IMR-90 (cell line): ENCODE data around the gene SLIT1. TPM values are rescaled to one million over a fixed set of nuclear protein-coding genes. Genes with fewer than 3 reads are reported as not detected.

Source experiments
- ATAC-seq: fragments of 200-7000 bp; cut with Tn5 transposase; 2 replicates; pipeline ENCODE4 v1.9.1; 2020; ENCODE audit warnings: low read depth, mild to moderate bottlenecking, moderate library complexity
- BruUV-seq: library from RNA; stranded (reverse); fragments of 400-500 nt; replicated peaks from 2 replicates; lab custom pipeline; 2021; lab: Mats Ljungman, UMichigan
- CTCF ChIA-PET: fragments of 300-600 bp; formaldehyde crosslinking; extraction: SDS; loops from one replicate; lab custom pipeline; 2021; ENCODE audit warnings: antibody characterized with exemption; lab: Yijun Ruan, JAX
- POLR2A ChIA-PET: fragments of 300-600 bp; sonication (Branson Sonifier 250); formaldehyde crosslinking; loops from one replicate; lab custom pipeline; 2022; ENCODE audit warnings: antibody characterized with exemption; ENCODE audit not compliant: unreplicated experiment; lab: Charles Lee
- DNase-seq: peaks from one replicate; pipeline ENCODE4 v3.0.0; 2013
- H2AFZ ChIP-seq: replicated peaks from 2 replicates; pipeline ENCODE3; 2013; ENCODE audit warnings: low read length, mild to moderate bottlenecking; ENCODE audit not compliant: poor library complexity
- H2AK5ac ChIP-seq: 2 replicates; pipeline ENCODE4 v1.6.1; 2013; ENCODE audit warnings: low read depth, low read length, inconsistent platforms
- H2AK9ac ChIP-seq: replicated peaks from 2 replicates; pipeline ENCODE3; 2013; ENCODE audit warnings: mild to moderate bottlenecking, low read depth, low read length, moderate library complexity; ENCODE audit not compliant: poor library complexity
- H2BK120ac ChIP-seq: 2 replicates; pipeline ENCODE4 v1.6.1; 2013; ENCODE audit warnings: low read depth, low read length, inconsistent platforms
- H2BK15ac ChIP-seq: 3 replicates; pipeline ENCODE4 v1.6.1; 2013; ENCODE audit warnings: low read depth, low read length, inconsistent platforms
- H2BK20ac ChIP-seq: 2 replicates; pipeline ENCODE4 v1.6.1; 2013; ENCODE audit warnings: low read depth, mild to moderate bottlenecking, inconsistent platforms, low read length, moderate library complexity
- H2BK5ac ChIP-seq: 2 replicates; pipeline ENCODE4 v1.6.1; 2013; ENCODE audit warnings: mild to moderate bottlenecking, low read depth, low read length, inconsistent platforms; ENCODE audit not compliant: poor library complexity, severe bottlenecking
- H3K14ac ChIP-seq: replicated peaks from 2 replicates; pipeline ENCODE4 v1.6.1; 2013; ENCODE audit warnings: low read depth, low read length, inconsistent platforms
- H3K18ac ChIP-seq: 2 replicates; pipeline ENCODE4 v1.6.1; 2013; ENCODE audit warnings: low read depth, low read length, control low read depth
- H3K23ac ChIP-seq: 2 replicates; pipeline ENCODE4 v1.6.1; 2013; ENCODE audit warnings: low read depth, low read length, inconsistent platforms
- H3K27ac ChIP-seq: 2 replicates; pipeline ENCODE4 v1.5.1; 2013; ENCODE audit warnings: mild to moderate bottlenecking, control low read depth, low read length; ENCODE audit not compliant: insufficient read depth
- H3K27me3 ChIP-seq: 2 replicates; pipeline ENCODE4 v1.6.1; 2013; ENCODE audit warnings: low read length; ENCODE audit not compliant: control insufficient read depth, insufficient read depth
- H3K36me3 ChIP-seq: 2 replicates; pipeline ENCODE4 v1.6.1; 2013; ENCODE audit warnings: low read length, mixed read lengths; ENCODE audit not compliant: control insufficient read depth, insufficient read depth
- H3K4ac ChIP-seq: 2 replicates; pipeline ENCODE4 v1.6.1; 2013; ENCODE audit warnings: low read depth, low read length, inconsistent platforms
- H3K4me1 ChIP-seq: 2 replicates; pipeline ENCODE4 v1.6.1; 2013; ENCODE audit warnings: low read length, mixed read lengths; ENCODE audit not compliant: control insufficient read depth, insufficient read depth
- H3K4me2 ChIP-seq: 2 replicates; pipeline ENCODE4 v1.6.1; 2013; ENCODE audit warnings: low read depth, mild to moderate bottlenecking, control low read depth, low read length, moderate library complexity
- H3K4me3 ChIP-seq: 2 replicates; pipeline ENCODE4 v1.5.1; 2013; ENCODE audit warnings: low read depth, mild to moderate bottlenecking, control low read depth, low read length, moderate library complexity; ENCODE audit not compliant: insufficient read depth
- H3K56ac ChIP-seq: 2 replicates; pipeline ENCODE4 v1.6.1; 2013; ENCODE audit warnings: low read length, inconsistent platforms; ENCODE audit not compliant: insufficient read depth; ENCODE audit errors: extremely low read depth
- H3K79me1 ChIP-seq, 2 experiments: 2 replicates each; pipeline ENCODE4 v1.6.1; 2013; ENCODE audit warnings: low read length in 2 of 2, inconsistent platforms in 1 of 2, low read depth in 1 of 2
- H3K9ac ChIP-seq: 2 replicates; pipeline ENCODE4 v1.6.1; 2013; ENCODE audit warnings: low read depth, low read length, control low read depth
- H3K9me1 ChIP-seq: 2 replicates; pipeline ENCODE4 v1.6.1; 2013; ENCODE audit warnings: low read length, inconsistent platforms; ENCODE audit not compliant: insufficient read depth
- H3K9me3 ChIP-seq: 2 replicates; pipeline ENCODE4 v1.6.1; 2013; ENCODE audit warnings: low read length; ENCODE audit not compliant: control insufficient read depth, insufficient read depth
- H4K20me1 ChIP-seq: 2 replicates; pipeline ENCODE4 v1.6.1; 2013; ENCODE audit warnings: low read length, inconsistent platforms; ENCODE audit not compliant: insufficient read depth
- H4K5ac ChIP-seq: 2 replicates; pipeline ENCODE4 v1.6.1; 2013; ENCODE audit warnings: mild to moderate bottlenecking, low read depth, low read length, control low read depth
- H4K8ac ChIP-seq, 2 experiments: 2 replicates each; pipeline ENCODE4 v1.6.1; 2013; ENCODE audit warnings: low read depth in 2 of 2, low read length in 2 of 2, control low read depth in 1 of 2, inconsistent platforms in 1 of 2
- H4K91ac ChIP-seq: 2 replicates; pipeline ENCODE4 v1.6.1; 2013; ENCODE audit warnings: low read depth, low read length, inconsistent platforms; ENCODE audit not compliant: insufficient read depth
- BHLHE40 ChIP-seq: fragments of 150-350 bp; IDR thresholded peaks from 2 replicates; pipeline ENCODE4 v1.6.1; 2016; ENCODE audit warnings: mild to moderate bottlenecking, low read depth, low read length
- CHD1 ChIP-seq: IDR thresholded peaks from 2 replicates; pipeline ENCODE4 v1.6.1; 2012; ENCODE audit warnings: low read depth, low read length, improper control_type of control experiment
- FOS ChIP-seq: fragments of 150-350 bp; IDR thresholded peaks from 2 replicates; pipeline ENCODE4 v1.6.1; 2016; ENCODE audit warnings: low read depth, low read length
- MAZ ChIP-seq: IDR thresholded peaks from 2 replicates; pipeline ENCODE4 v1.6.1; 2012; ENCODE audit warnings: low read depth, mild to moderate bottlenecking, low read length, improper control_type of control experiment, moderate library complexity, borderline replicate concordance
- MXI1 ChIP-seq: IDR thresholded peaks from 2 replicates; pipeline ENCODE4 v1.6.1; 2012; ENCODE audit warnings: low read depth, mild to moderate bottlenecking, low read length, moderate library complexity, borderline replicate concordance
- NFE2L2 ChIP-seq: fragments of 150-350 bp; IDR thresholded peaks from 2 replicates; pipeline ENCODE4 v1.6.1; 2016; ENCODE audit warnings: low read depth, mild to moderate bottlenecking, low read length
- POLR2A ChIP-seq: IDR thresholded peaks from 2 replicates; pipeline ENCODE4 v1.6.1; 2012; ENCODE audit warnings: mild to moderate bottlenecking, low read depth, low read length
- RAD21 ChIP-seq: IDR thresholded peaks from 2 replicates; pipeline ENCODE4 v1.6.1; 2012; ENCODE audit warnings: low read length, improper control_type of control experiment
- RCOR1 ChIP-seq: IDR thresholded peaks from 2 replicates; pipeline ENCODE4 v1.6.1; 2012; ENCODE audit warnings: mild to moderate bottlenecking, low read length, improper control_type of control experiment; ENCODE audit not compliant: insufficient replicate concordance
- RFX5 ChIP-seq: IDR thresholded peaks from 2 replicates; pipeline ENCODE4 v1.8.0; 2012; ENCODE audit warnings: low read depth, mild to moderate bottlenecking, low read length, moderate library complexity
- WGBS, 2 experiments: methylation state at CpG; one replicate each; pipeline versions ENCODE4 v1.1.5 to v1.1.7; 2013; ENCODE audit warnings: missing lambda C conversion rate in 2 of 2; ENCODE audit not compliant: insufficient read length in 1 of 2; ENCODE audit errors: extremely low coverage in 2 of 2; 5-methylcytosine and 5-hydroxymethylcytosine counted together
- dilution Hi-C: fragments of 300-500 bp; cut with HindIII; formaldehyde crosslinking; loops from one replicate; pipeline ENCODE4 v1.14.3; 2018; ENCODE audit warnings: low sequenced_read_pairs; ENCODE audit not compliant: unreplicated experiment
- in situ Hi-C: fragments of 300-500 bp; cut with MboI; formaldehyde crosslinking; loops from 3 replicates; pipeline ENCODE4 v1.14.3; 2019; ENCODE audit warnings: low sequenced_read_pairs, inconsistent platforms, mixed read lengths
- intact Hi-C: fragments of 100-400 bp; cut with micrococcal nuclease; formaldehyde crosslinking; loops from 2 replicates; pipeline ENCODE4 v1.10.0; 2022
- polyA plus RNA-seq, 3 experiments: library from polyadenylated mRNA; depleted of rRNA; stranded (reverse); fragments of >200 nt; gene quantifications; 2 replicates each; pipeline ENCODE4 v1.2.3, GENCODE V29; 2012; ENCODE audit warnings: low replicate concordance in 1 of 3
- total RNA-seq: library from RNA; depleted of rRNA; stranded (reverse); fragments of >200 nt; gene quantifications from 2 replicates; pipeline ENCODE4 v1.2.3, GENCODE V29; 2012
- TF ChIP-seq, protein P1 (sequence below): fragments of 150-350 bp; IDR thresholded peaks from 2 replicates; pipeline ENCODE4 v1.6.1; 2016; ENCODE audit warnings: low read depth, mild to moderate bottlenecking, low read length, moderate library complexity, borderline replicate concordance
- TF ChIP-seq, protein P2 (sequence below): conservative IDR thresholded peaks from 2 replicates; pipeline ENCODE4 v1.5.1; 2012; ENCODE audit warnings: mild to moderate bottlenecking, low read depth, low read length, improper control_type of control experiment

Gene SLIT1
- total and polyA plus RNA-seq, 2 of the 4 experiments (the other 2 are of a cell fraction): under 0.01 TPM

DNA sequence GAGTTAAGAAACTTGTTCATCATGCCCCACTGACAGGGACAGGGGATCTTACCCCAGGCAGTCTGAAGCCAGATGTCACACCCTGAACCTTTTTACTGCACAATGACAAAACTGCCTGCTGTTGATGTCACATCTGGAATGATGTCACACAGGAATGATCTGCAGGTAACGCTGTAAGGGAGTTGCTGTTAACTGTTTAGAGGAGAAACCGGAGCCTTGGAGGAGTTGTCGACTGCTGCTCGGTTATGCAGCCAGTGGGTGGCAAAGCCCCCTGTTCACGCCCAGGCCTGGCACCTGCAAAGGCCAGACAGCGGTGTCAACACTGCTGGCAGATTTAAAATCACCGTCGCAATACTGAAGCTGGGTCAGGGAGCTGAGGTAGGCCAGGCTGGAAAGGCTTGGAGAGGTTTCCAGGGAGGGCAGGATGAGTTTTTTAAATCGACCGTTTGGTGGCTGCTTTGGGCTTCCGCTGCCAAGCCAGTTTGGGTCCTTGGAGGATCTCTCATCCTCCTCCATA is 10.0 kb upstream of the SLIT1 start:
- no peaks in the 10 kb centered on the region for H3K9me1 ChIP-seq
- H2AK9ac ChIP-seq: peak overlapping the region; percentile 5
- H2AK5ac ChIP-seq: no peak overlapping the region
- no peaks in the 10 kb centered on the region for H3K79me1 ChIP-seq
- H3K27ac ChIP-seq: no peak overlapping the region
- intact Hi-C loops (no loop called here), dilution Hi-C loops (no loop called here), in situ Hi-C loops (no loop called here)
- no peak overlapping the region for H3K4ac ChIP-seq
- H4K91ac ChIP-seq: no peak overlapping the region
- peaks cover 47% of the 10 kb centered on the region for H3K27me3 ChIP-seq
- no peak overlapping the region for H2BK120ac ChIP-seq
- no peaks in the 10 kb centered on the region for H3K4me1 ChIP-seq
- no peak overlapping the region for H3K14ac ChIP-seq
- CTCF ChIA-PET: interaction anchor here (1.2 to 3.0 kb wide), 2 partner anchors 14 to 123 kb away, joined by 6 to 24 read pairs; no protein-coding TSS in a partner anchor
- H3K23ac ChIP-seq: peak overlapping the region; percentile 47; the same call in 1 of the 2 replicates
- no peaks in the 10 kb centered on the region for H3K9me3 ChIP-seq
- H3K56ac ChIP-seq: no peak overlapping the region
- H2BK5ac ChIP-seq: no peak overlapping the region
- 36% methylated on average over 6 of the region's 11 CpGs; no CpG with 5 or more reads in 1 of the 2 experiments for WGBS, 2 experiments
- ATAC-seq (no peak), DNase-seq (no peak)
- no peaks in the 10 kb centered on the region for H3K36me3 ChIP-seq
- H2BK20ac ChIP-seq: no peak overlapping the region
- H3K4me3 ChIP-seq: peak overlapping the region; percentile 47
- no peak overlapping the region for H3K18ac ChIP-seq
- TF ChIP-seq POLR2A (no peak), RCOR1 (no peak), NFE2L2 (no peak), RAD21 (no peak), BHLHE40 (no peak), MAZ (no peak), FOS (no peak), CHD1 (no peak), MXI1 (no peak), RFX5 (no peak)
- TF ChIP-seq, protein P1, sequence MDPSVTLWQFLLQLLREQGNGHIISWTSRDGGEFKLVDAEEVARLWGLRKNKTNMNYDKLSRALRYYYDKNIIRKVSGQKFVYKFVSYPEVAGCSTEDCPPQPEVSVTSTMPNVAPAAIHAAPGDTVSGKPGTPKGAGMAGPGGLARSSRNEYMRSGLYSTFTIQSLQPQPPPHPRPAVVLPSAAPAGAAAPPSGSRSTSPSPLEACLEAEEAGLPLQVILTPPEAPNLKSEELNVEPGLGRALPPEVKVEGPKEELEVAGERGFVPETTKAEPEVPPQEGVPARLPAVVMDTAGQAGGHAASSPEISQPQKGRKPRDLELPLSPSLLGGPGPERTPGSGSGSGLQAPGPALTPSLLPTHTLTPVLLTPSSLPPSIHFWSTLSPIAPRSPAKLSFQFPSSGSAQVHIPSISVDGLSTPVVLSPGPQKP: no peak
- TF ChIP-seq, protein P2, sequence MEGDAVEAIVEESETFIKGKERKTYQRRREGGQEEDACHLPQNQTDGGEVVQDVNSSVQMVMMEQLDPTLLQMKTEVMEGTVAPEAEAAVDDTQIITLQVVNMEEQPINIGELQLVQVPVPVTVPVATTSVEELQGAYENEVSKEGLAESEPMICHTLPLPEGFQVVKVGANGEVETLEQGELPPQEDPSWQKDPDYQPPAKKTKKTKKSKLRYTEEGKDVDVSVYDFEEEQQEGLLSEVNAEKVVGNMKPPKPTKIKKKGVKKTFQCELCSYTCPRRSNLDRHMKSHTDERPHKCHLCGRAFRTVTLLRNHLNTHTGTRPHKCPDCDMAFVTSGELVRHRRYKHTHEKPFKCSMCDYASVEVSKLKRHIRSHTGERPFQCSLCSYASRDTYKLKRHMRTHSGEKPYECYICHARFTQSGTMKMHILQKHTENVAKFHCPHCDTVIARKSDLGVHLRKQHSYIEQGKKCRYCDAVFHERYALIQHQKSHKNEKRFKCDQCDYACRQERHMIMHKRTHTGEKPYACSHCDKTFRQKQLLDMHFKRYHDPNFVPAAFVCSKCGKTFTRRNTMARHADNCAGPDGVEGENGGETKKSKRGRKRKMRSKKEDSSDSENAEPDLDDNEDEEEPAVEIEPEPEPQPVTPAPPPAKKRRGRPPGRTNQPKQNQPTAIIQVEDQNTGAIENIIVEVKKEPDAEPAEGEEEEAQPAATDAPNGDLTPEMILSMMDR: no peak
- peak overlapping the region; percentile 97 for H2AFZ ChIP-seq
- no peak overlapping the region for H2BK15ac ChIP-seq
- no peak overlapping the region for H3K9ac ChIP-seq
- no peaks in the 10 kb centered on the region for H4K20me1 ChIP-seq
- H4K8ac ChIP-seq: no peak overlapping the region
- H4K5ac ChIP-seq: no peak overlapping the region
- H3K4me2 ChIP-seq: peak overlapping the region; percentile 55
- POLR2A ChIA-PET: no interaction called here
- BruUV-seq: no TSS peak
